Measurements from ENCODE around the gene DNAH10.

The DNAH10 gene

GRCh38 chr12:123935956-123936355, 173.9 kb downstream of the DNAH10 start:
- Histone ChIP-seq H3K27ac (no peak overlapping the region), H3K9me3 (no peaks in the 10 kb centered on the region), H3K4me3 (no peak overlapping the region), H3K4me1 (no peaks in the 10 kb centered on the region), H3K27me3 (no peaks in the 10 kb centered on the region), H3K36me3 (peaks cover 43 to 64% (median 58%) of the 10 kb centered on the region in 3 donors)
- TF ChIP-seq CTCF (IDR thresholded peaks at IDR 0.05), result no peak
- intact Hi-C loops (cut with DNase I; ENCODE audit: low total_unique reads), result no loop called here
- DNase-seq, result no peak

GRCh38 chr12:123936471-123936870, 174.4 kb downstream of the DNAH10 start:
- H3K27me3 ChIP-seq, result no peaks in the 10 kb centered on the region
- no peak for DNase-seq
- H3K4me3 ChIP-seq, result no peak overlapping the region
- no peak for TF ChIP-seq CTCF (IDR thresholded peaks at IDR 0.05)
- peaks cover 48 to 69% (median 64%) of the 10 kb centered on the region in 3 donors for H3K36me3 ChIP-seq
- H3K27ac ChIP-seq, result no peak overlapping the region
- intact Hi-C loops (cut with DNase I; ENCODE audit: low total_unique reads), result no loop called here
- no peaks in the 10 kb centered on the region for H3K4me1 ChIP-seq
- no peaks in the 10 kb centered on the region for H3K9me3 ChIP-seq

GRCh38 chr12:123936956-123937706, 175.0 kb downstream of the DNAH10 start:
- no peak for TF ChIP-seq CTCF (IDR thresholded peaks at IDR 0.05)
- DNase-seq, result no peak
- Histone ChIP-seq H3K4me3 (no peak overlapping the region), H3K4me1 (peaks cover 0 to 2% (median 0%) of the 10 kb centered on the region in 4 donors), H3K36me3 (peaks cover 54 to 76% (median 70%) of the 10 kb centered on the region in 3 donors), H3K27me3 (no peaks in the 10 kb centered on the region), H3K9me3 (no peaks in the 10 kb centered on the region), H3K27ac (no peak overlapping the region)
- intact Hi-C loops (cut with DNase I; ENCODE audit: low total_unique reads), result no loop called here

GRCh38 chr12:123937707-123938591, 175.8 kb downstream of the DNAH10 start:
- H3K9me3 ChIP-seq, result no peaks in the 10 kb centered on the region
- peaks cover 0 to 6% (median 1%) of the 10 kb centered on the region in 4 donors for H3K4me1 ChIP-seq
- no peak for TF ChIP-seq CTCF (IDR thresholded peaks at IDR 0.05)
- H3K27me3 ChIP-seq, result no peaks in the 10 kb centered on the region
- intact Hi-C loops (cut with DNase I; ENCODE audit: low total_unique reads), result no loop called here
- no peak for DNase-seq
- peaks cover 62 to 84% (median 78%) of the 10 kb centered on the region in 3 donors for H3K36me3 ChIP-seq
- H3K4me3 ChIP-seq, result no peak overlapping the region
- no peak overlapping the region for H3K27ac ChIP-seq

- no peaks in the 10 kb centered on the region for H3K27me3 ChIP-seq
- no peak for DNase-seq
- H3K36me3 ChIP-seq, result peaks cover 67 to 93% (median 88%) of the 10 kb centered on the region in 3 donors
- intact Hi-C loops (cut with DNase I; ENCODE audit: low total_unique reads), result no loop called here
- H3K4me1 ChIP-seq, result peaks cover 0 to 9% (median 1%) of the 10 kb centered on the region in 4 donors
- H3K9me3 ChIP-seq, result no peaks in the 10 kb centered on the region
- TF ChIP-seq CTCF (IDR thresholded peaks at IDR 0.05), result no peak
- no peak overlapping the region for H3K27ac ChIP-seq
- no peak overlapping the region for H3K4me3 ChIP-seq
Measured at GRCh38 chr12:123938679-123939480, 176.8 kb downstream of the DNAH10 start.
